Peyer's patch (tissue), 4 donors: ENCODE measurements around the gene WFDC1.

Source experiments
- POLR2A ChIP-seq, 2 donors: fragments of 450-650 bp; IDR thresholded peaks; one replicate each; pipeline ENCODE4 v1.5.1; 2017; ENCODE audit warnings: antibody characterized with exemption in 2 of 2, mild to moderate bottlenecking in 2 of 2, moderate library complexity in 2 of 2
- TF ChIP-seq, protein P1 (sequence below), 6 experiments: fragments of 450-650 bp in 4 of 6; fragments of 200-600 bp in 2 of 6; sonication (generic) in 1 of 6; IDR thresholded peaks; one replicate each; pipeline ENCODE4 v1.5.1; 2017 to 2019; ENCODE audit warnings: antibody characterized with exemption in 6 of 6, mild to moderate bottlenecking in 3 of 6, moderate library complexity in 1 of 6

- TF ChIP-seq, protein P1, sequence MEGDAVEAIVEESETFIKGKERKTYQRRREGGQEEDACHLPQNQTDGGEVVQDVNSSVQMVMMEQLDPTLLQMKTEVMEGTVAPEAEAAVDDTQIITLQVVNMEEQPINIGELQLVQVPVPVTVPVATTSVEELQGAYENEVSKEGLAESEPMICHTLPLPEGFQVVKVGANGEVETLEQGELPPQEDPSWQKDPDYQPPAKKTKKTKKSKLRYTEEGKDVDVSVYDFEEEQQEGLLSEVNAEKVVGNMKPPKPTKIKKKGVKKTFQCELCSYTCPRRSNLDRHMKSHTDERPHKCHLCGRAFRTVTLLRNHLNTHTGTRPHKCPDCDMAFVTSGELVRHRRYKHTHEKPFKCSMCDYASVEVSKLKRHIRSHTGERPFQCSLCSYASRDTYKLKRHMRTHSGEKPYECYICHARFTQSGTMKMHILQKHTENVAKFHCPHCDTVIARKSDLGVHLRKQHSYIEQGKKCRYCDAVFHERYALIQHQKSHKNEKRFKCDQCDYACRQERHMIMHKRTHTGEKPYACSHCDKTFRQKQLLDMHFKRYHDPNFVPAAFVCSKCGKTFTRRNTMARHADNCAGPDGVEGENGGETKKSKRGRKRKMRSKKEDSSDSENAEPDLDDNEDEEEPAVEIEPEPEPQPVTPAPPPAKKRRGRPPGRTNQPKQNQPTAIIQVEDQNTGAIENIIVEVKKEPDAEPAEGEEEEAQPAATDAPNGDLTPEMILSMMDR (IDR thresholded peaks at IDR 0.05), result no peak
- no peak for TF ChIP-seq POLR2A (IDR thresholded peaks at IDR 0.05)
Observed at GRCh38 chr16:84302111-84302954, 7.7 kb downstream of the WFDC1 start.
